HG02678 (cell line): ENCODE data around the gene S100A12.

Source experiments
- ATAC-seq: cut with Tn5 transposase; IDR thresholded peaks from one replicate; pipeline ENCODE4 v1.9.1; 2021; ENCODE audit warnings: mild to moderate bottlenecking, moderate library complexity; ENCODE audit not compliant: unreplicated experiment

Gene S100A12

GRCh38 chr1:153370146-153370545 is 5.3 kb downstream of the S100A12 start:
- ATAC-seq, result no peak

GRCh38 chr1:153368495-153368894 is 6.9 kb downstream of the S100A12 start:
- ATAC-seq, result no peak

GRCh38 chr1:153367090-153367489 is 8.3 kb downstream of the S100A12 start:
- no peak for ATAC-seq

- ATAC-seq, result no peak
Observed at GRCh38 chr1:153366261-153366660, 9.2 kb downstream of the S100A12 start.

GRCh38 chr1:153365696-153366095 is 9.7 kb downstream of the S100A12 start:
- ATAC-seq, result no peak

- ATAC-seq, result no peak
Observed at GRCh38 chr1:153364766-153365666, 10.4 kb downstream of the S100A12 start.

GRCh38 chr1:153364156-153364555 is 11.3 kb downstream of the S100A12 start:
- ATAC-seq, result no peak

GRCh38 chr1:153363641-153364040 is 11.8 kb downstream of the S100A12 start:
- no peak for ATAC-seq

GRCh38 chr1:153362187-153362775 is 13.1 kb downstream of the S100A12 start:
- ATAC-seq, result no peak

- no peak for ATAC-seq
Observed at GRCh38 chr1:153361480-153362109, 13.8 kb downstream of the S100A12 start.

GRCh38 chr1:153360592-153361479 is 14.6 kb downstream of the S100A12 start:
- no peak for ATAC-seq

- no peak for ATAC-seq
Observed at GRCh38 chr1:153360190-153360589, 15.2 kb downstream of the S100A12 start.

GRCh38 chr1:153359241-153359640 is 16.2 kb downstream of the S100A12 start:
- no peak for ATAC-seq

- ATAC-seq, result no peak
Observed at GRCh38 chr1:153358691-153358975, 16.8 kb downstream of the S100A12 start.

GRCh38 chr1:153357853-153358690 is 17.3 kb downstream of the S100A12 start, which contains the start of gene S100A9:
S100A9 (plus strand) TSS chr1:153357854; CDS start chr1:153358284, 430 bp downstream.
- no peak for ATAC-seq

GRCh38 chr1:153357076-153357852 is 18.2 kb downstream of the S100A12 start:
- no peak for ATAC-seq

- no peak for ATAC-seq
Observed at GRCh38 chr1:153356392-153357075, 18.9 kb downstream of the S100A12 start.

GRCh38 chr1:153355445-153356071 is 19.9 kb downstream of the S100A12 start:
- ATAC-seq, result peak; percentile 47
